ENCODE measurements around the gene CCDC7. TPM values are rescaled to one million over a fixed set of nuclear protein-coding genes. Genes with fewer than 3 reads are reported as not detected.

The CCDC7 gene
- total RNA-seq, 4 donors from 2014 or later: 17.9 to 42.2 (median 27.3) TPM

DNA sequence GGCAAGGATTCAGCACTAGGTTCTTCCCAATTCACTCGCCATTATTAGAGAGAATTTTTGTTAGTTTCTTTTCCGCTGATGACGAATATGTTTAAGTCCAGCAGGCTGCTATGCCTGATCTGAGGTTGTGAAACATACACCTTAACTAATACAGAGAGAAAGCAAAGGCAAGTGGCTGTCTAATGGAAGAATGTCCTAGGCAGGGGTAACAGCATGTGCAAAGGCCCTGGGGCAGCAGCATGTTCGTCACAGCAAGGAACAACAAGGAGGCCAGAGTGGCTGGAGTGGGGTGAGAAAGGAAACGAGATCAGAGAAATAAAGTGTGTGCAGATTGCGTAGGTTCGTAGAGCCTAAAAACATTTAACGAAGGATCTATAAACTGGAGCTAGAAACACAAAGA, 35.4 kb upstream of the CCDC7 start:
- TF ChIP-seq, protein P1, sequence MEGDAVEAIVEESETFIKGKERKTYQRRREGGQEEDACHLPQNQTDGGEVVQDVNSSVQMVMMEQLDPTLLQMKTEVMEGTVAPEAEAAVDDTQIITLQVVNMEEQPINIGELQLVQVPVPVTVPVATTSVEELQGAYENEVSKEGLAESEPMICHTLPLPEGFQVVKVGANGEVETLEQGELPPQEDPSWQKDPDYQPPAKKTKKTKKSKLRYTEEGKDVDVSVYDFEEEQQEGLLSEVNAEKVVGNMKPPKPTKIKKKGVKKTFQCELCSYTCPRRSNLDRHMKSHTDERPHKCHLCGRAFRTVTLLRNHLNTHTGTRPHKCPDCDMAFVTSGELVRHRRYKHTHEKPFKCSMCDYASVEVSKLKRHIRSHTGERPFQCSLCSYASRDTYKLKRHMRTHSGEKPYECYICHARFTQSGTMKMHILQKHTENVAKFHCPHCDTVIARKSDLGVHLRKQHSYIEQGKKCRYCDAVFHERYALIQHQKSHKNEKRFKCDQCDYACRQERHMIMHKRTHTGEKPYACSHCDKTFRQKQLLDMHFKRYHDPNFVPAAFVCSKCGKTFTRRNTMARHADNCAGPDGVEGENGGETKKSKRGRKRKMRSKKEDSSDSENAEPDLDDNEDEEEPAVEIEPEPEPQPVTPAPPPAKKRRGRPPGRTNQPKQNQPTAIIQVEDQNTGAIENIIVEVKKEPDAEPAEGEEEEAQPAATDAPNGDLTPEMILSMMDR (IDR thresholded peaks at IDR 0.05): no peak
- no peak for ATAC-seq (ENCODE audit: low FRiP score)
- no peak for DNase-seq (ENCODE audit: low spot score)

DNA sequence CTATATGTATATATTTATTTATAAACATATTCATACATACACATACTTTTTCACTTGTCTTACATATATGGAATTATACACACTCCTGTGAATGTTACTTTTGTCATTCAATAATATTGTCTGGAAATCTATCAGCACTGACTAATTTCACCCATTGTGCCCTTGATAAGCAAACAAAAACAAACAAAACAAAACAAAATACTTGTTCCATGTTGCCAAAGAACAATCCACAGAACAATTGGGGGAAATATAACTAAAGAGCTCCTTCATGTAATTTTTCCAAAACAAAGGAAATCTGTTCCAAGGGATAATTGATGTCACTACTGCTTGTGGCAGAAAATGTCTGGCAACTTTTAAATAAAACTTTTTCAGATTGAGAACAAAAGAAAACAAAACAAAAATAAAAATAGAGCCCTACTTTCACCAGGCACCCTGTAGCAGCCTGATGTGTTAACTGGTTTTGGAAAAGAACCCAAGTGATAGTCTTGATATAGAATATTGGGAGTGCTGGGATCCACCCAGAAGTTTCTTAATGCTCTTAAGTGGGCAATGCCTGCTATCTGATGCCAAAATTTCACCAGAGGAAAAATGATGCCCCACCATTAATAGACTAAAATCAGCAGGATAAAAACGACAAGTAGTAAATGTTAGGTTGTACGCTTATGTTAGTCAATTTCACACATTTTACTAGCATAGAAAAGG, 34.0 kb upstream of the CCDC7 start:
- DNase-seq (ENCODE audit: low spot score): no peak
- TF ChIP-seq, protein P1 (IDR thresholded peaks at IDR 0.05): no peak
- no peak for ATAC-seq (ENCODE audit: low FRiP score)

DNA sequence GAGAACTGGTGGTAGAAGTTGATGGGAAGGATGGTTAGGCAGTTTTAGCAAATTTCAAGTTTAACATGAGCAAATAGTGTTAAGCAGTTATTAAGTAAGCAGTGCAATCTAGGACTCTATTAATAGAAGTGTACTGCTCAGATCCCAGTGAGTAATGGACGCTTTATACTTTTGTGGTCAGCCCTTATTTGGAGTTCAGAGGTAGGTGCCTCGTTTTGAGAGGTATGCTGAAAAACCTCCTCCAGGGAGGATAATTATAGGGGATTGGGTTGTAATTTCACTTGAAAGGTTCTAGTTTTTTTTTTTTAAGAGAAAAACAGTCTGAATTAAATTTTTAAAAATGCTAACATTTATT, 33.5 kb upstream of the CCDC7 start:
- DNase-seq (ENCODE audit: low spot score): no peak
- TF ChIP-seq, protein P1 (IDR thresholded peaks at IDR 0.05): no peak
- no peak for ATAC-seq (ENCODE audit: low FRiP score)

DNA sequence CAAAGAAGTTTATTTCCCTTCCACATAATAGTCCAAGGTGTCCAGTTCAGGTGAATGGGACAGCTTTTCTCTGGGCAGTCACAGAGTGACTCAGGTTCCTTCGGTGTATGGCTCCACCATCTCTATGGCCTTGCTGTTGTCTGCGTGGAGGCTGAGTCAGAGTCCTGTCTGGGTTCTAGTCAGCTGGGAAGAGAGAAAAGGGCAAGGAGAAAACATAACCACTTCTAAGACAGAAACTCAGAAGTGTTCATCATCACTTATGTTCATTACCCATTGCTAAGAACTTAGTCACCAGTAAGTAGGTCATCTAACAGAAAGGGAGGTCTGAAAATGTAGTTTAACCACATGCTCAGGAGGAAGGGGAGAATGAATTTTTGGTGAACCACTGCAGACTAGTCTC, 32.4 kb upstream of the CCDC7 start:
- DNase-seq (ENCODE audit: low spot score) (no peak), ATAC-seq (ENCODE audit: low FRiP score) (peak; percentile 48)
- TF ChIP-seq, protein P1 (IDR thresholded peaks at IDR 0.05): no peak

DNA sequence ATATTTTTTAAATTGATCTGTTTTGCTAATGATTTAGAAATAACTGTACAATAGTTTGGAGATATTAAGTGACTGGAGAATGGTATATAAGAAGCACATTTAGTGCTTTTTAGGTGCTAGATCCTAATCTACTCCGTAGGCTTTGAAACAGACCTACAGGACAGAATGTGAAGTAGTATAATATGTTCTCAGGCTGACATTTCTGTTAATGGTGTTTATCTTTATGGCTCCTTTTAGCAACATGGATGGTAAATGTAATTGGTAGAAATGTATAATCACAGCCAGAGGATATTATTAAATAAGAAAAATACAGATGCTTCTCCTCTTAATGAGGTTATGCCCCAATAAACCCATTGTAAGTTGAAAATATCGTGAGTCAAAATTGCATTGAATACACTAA, 30.6 kb upstream of the CCDC7 start:
- DNase-seq (ENCODE audit: low spot score): no peak
- TF ChIP-seq, protein P1 (IDR thresholded peaks at IDR 0.05): no peak
- ATAC-seq (ENCODE audit: low FRiP score): no peak

DNA sequence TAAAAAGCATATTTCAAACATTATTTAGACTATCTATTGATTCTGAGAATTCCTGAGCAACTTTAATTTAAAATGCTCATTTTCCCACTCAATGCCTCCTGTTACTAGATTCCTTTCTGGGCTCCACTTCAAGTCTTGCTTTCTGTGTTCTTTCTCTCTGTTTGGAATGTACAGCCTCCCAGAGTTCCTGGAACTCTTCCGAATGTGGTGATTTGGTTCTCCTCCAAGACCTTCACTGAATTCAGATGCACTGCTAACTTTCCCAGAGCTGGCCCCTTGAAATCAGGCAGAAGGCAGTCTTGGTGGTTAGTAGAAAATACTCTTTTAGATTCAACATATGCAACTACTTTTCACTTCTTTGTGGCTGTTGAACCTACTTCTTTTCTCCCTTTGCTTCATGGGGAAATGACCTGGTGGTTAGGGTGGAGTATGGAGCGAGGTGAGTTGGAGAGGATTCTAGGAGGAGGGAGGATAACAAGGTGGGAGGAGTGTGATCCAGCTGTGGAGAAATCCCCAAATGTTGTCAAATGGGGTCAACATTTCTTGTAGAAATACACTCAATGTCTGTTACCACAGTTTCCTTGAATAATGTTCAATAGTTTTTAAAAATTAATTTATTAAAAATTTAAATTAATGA, 27.9 kb upstream of the CCDC7 start:
- DNase-seq (ENCODE audit: low spot score): no peak
- ATAC-seq (ENCODE audit: low FRiP score): peak; percentile 62
- TF ChIP-seq, protein P1 (IDR thresholded peaks at IDR 0.05): no peak

DNA sequence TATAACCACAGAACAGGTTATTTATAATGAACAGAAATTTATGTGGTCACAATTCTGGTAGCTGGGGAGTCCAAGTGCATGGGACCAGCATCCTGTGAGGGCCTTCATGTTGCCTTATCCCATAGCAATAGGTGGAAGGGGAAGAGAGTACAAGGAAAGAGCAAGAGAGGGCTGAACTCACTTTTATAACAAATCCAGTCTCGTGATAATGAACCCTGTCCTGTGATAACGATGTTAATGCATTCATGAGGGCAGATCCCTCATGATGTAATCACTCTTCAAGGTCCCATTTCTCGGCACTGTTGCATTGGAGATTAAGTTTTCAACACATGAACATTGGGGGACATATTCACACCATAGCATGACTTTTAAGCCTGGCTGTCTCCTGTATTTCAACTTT, 27.4 kb upstream of the CCDC7 start:
- no peak for DNase-seq (ENCODE audit: low spot score)
- TF ChIP-seq, protein P1 (IDR thresholded peaks at IDR 0.05): no peak
- no peak for ATAC-seq (ENCODE audit: low FRiP score)
